H4 (cell line): ENCODE data around the gene ZNF182. TPM values are rescaled to one million over a fixed set of nuclear protein-coding genes. Genes with fewer than 3 reads are reported as not detected.
A peak's percentile ranks its signal among the peaks of the same experiment; 100 is the strongest.
"Not testable (repeated sequence)": the region's sequence is repeated elsewhere in the genome, so short reads cannot be mapped to it uniquely, and the experiment has no call there.

Experiments used
- DNase-seq: peaks from one replicate; pipeline ENCODE4 v3.0.0-alpha.2; 2015; ENCODE audit warnings: low spot score
- total RNA-seq: library from RNA; depleted of rRNA; stranded (reverse); fragments of >200 nt; shearing (Covaris generic); gene quantifications from 2 replicates; pipeline ENCODE4 v1.2.3, GENCODE V29; 2014; rRNA removed

The ZNF182 gene
- total RNA-seq = 3.6 and 5.9 TPM in 2 replicates

- DNase-seq = peak; percentile 93
Observed at GRCh38 chrX:48003758-48004457, at the start of gene ZNF182. Gene ZNF182 (minus strand): TSS chrX:48003989. CDS start chrX:48002609, 1,380 bp downstream.

DNA sequence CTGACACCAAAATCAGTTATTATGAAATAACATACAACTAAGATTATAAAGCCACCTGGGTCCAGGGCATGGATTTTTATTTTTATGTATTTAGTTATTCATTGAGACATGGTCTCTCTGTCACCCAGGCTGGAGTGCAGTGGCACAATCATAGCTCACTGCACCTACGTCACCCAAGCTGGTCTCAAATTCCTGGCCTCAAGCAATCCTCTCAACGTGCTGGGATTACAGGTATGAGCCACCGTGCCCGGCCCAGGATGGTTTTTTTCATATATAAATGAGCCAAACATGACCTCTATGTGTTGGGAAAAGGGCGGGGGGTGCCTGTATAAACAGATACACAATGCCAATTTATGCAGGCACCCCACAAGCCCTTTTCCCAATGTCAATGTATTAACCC is 43.1 kb upstream of the ZNF182 start:
- no peak for DNase-seq

DNA sequence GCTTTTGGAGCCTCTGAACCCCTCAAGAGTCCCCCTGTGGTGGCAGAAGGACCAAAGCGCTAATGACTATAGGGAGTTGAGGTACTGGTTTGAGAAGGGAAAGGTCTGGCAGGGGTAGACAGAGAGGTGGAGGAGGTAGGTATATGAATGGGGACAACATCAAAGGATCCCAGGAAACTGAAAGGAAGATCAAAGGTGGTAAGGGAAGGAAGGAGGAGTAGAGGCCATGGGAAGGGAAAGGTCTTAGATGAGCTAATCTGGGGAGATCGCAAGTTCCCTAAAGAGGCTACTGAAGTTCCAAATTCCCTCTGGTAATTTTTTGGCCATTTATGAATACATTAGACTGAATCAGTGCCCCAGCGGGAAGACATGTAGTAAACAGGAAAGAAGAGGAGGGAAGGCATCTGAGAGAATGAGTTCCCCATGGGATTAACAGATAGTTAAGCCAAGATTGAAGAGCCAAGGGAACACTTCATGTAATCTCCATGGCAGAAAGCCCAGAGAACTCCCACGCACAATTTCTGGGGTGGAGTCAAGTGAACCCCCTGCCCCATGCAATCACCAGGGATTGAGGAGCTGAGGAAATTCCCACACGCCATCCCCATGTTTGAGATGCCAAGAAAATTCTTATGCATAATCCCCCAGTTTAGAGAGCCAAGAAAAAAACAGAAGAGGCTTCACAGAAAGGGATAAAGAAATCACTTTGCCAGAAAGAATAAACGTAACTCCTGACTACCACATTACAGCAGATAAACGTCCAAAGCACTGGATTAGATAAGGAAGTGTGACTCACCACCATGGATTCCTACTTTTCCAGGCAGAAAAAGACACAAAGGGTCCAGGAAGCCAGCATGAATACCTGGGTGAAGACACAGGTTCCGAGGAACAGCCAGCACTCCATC is 41.9 kb upstream of the ZNF182 start:
- DNase-seq = no peak

DNA sequence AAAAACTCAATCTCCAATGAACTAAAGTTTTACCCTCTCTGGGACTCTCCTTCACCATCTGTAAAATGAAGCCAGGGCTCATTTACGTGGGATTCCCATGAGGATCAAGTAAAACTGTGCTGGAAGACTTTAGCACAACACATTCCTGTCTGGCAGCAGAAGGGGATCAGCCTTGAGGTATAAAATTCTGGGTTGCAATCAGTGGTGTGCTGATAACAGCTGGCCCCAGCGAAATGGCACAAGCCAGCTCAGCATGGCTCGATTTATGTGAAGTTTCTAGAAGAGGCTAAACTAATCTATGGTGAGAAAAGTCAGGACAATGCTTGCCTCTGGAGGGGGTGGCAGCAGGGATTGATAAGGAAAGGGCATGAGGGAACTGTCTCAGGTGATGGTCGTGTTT is 39.3 kb upstream of the ZNF182 start:
- DNase-seq = no peak

GRCh38 chrX:48035891-48036290 is 32.1 kb upstream of the ZNF182 start:
- DNase-seq = no peak

GRCh38 chrX:48030641-48031173 is 26.9 kb upstream of the ZNF182 start:
- DNase-seq = not testable (repeated sequence)

DNA sequence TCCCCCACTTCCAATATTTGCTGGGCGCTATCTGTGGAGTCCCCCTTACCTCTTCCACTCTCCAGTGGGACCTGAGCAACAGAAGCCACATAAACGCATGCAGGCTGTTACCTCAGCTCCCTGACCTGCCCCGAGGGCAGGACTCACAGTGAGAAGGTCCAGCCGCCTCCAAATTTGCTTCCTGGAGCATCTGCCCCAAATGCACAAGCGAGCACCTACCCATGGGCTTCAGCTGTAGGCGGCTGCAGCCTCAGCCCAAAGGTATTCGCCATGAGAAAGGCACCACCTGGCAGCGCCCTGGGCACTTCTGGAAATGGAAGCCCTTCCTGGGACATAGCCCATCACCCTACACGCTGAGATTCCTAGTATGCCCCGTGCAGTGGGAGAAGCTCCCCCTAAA is 26.4 kb upstream of the ZNF182 start:
- DNase-seq = no peak

- DNase-seq = no peak
Observed at GRCh38 chrX:48028091-48028490, 24.3 kb upstream of the ZNF182 start.

- DNase-seq = not testable (repeated sequence)
Observed at GRCh38 chrX:48027545-48027944, 23.8 kb upstream of the ZNF182 start.

DNA sequence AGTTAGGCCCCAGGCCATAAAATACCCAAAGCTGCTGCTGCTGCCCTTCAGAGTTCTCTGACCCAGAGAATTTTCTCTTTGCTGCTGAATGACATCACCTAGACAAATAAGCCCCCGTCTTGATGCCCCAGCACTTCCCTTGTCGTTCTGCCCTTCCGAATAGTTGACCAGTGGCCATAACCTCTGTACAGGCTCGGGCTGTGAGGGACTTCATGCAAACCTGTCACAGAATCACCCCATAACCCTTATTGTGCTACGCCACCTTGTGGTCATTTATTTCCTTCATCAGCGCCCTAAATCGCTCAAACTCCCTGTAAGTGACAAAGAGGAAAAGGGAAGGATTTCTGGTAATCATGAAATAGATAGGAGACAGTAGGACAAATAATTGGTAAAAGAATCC is 21.8 kb upstream of the ZNF182 start:
- DNase-seq = peak; percentile 51

GRCh38 chrX:48022738-48023137 is 18.9 kb upstream of the ZNF182 start:
- no peak for DNase-seq

- no peak for DNase-seq
Observed at GRCh38 chrX:48022100-48022499, 18.3 kb upstream of the ZNF182 start.

- DNase-seq = peak; percentile 59
Observed at GRCh38 chrX:48021026-48021900, 17.5 kb upstream of the ZNF182 start.

GRCh38 chrX:48020472-48020871 is 16.7 kb upstream of the ZNF182 start:
- not testable (repeated sequence) for DNase-seq

GRCh38 chrX:48019892-48020291 is 16.1 kb upstream of the ZNF182 start:
- DNase-seq = not testable (repeated sequence)

GRCh38 chrX:48016583-48017310 is 13.0 kb upstream of the ZNF182 start:
- not testable (repeated sequence) for DNase-seq

- DNase-seq = not testable (repeated sequence)
Observed at GRCh38 chrX:48009445-48009960, 5.7 kb upstream of the ZNF182 start.

GRCh38 chrX:48006688-48007087 is 2.9 kb upstream of the ZNF182 start, which contains the start of gene SPACA5:
Gene SPACA5 (plus strand): TSS chrX:48006988. CDS start chrX:48007803, 815 bp downstream.
- not testable (repeated sequence) for DNase-seq

- DNase-seq = no peak
Observed at GRCh38 chrX:48003367-48003757, 427 bp downstream of the ZNF182 start.

- DNase-seq = no peak
Observed at GRCh38 chrX:48002929-48003328, 860 bp downstream of the ZNF182 start.
